Measurements from ENCODE around the gene SRSF7. TPM values are rescaled to one million over a fixed set of nuclear protein-coding genes. Genes with fewer than 3 reads are reported as not detected.
"Not testable (repeated sequence)": the region's sequence is repeated elsewhere in the genome, so short reads cannot be mapped to it uniquely, and the experiment has no call there.

SRSF7 gene
- total RNA-seq, 1 donor from 2014 or later = 112 TPM

- Histone ChIP-seq H3K9me3 (no peaks in the 10 kb centered on the region), H3K4me3 (no peak overlapping the region), H3K27ac (no peak overlapping the region), H3K36me3 (no peaks in the 10 kb centered on the region), H3K4me1 (no peaks in the 10 kb centered on the region), H3K27me3 (no peaks in the 10 kb centered on the region)
- TF ChIP-seq CTCF (IDR thresholded peaks at IDR 0.05) = no peak
- DNase-seq (no peak), ATAC-seq (no peak)
- intact Hi-C loops (cut with DNase I) = no loop called here
These were observed 20.5 kb upstream of the SRSF7 start for GRCh38 chr2:38771632-38772031.

GRCh38 chr2:38765551-38765950 lies 14.4 kb upstream of the SRSF7 start:
- Histone ChIP-seq H3K27ac (no peak overlapping the region), H3K4me1 (no peaks in the 10 kb centered on the region), H3K36me3 (no peaks in the 10 kb centered on the region), H3K27me3 (no peaks in the 10 kb centered on the region), H3K4me3 (no peak overlapping the region), H3K9me3 (no peaks in the 10 kb centered on the region)
- intact Hi-C loops (cut with DNase I) = no loop called here
- ATAC-seq (no peak), DNase-seq (no peak)
- no peak for TF ChIP-seq CTCF (IDR thresholded peaks at IDR 0.05)

- TF ChIP-seq CTCF (IDR thresholded peaks at IDR 0.05) = no peak
- DNase-seq (no peak), ATAC-seq (no peak)
- H3K36me3 ChIP-seq = no peaks in the 10 kb centered on the region
- intact Hi-C loops (cut with DNase I) = no loop called here
- no peaks in the 10 kb centered on the region for H3K9me3 ChIP-seq
- no peak overlapping the region for H3K27ac ChIP-seq
- no peaks in the 10 kb centered on the region for H3K27me3 ChIP-seq
- H3K4me1 ChIP-seq = no peaks in the 10 kb centered on the region
- no peak overlapping the region for H3K4me3 ChIP-seq
These were observed 14.0 kb upstream of the SRSF7 start for GRCh38 chr2:38765149-38765548.

GRCh38 chr2:38763728-38764127 lies 12.6 kb upstream of the SRSF7 start:
- no peaks in the 10 kb centered on the region for H3K36me3 ChIP-seq
- no peak for TF ChIP-seq CTCF (IDR thresholded peaks at IDR 0.05)

GRCh38 chr2:38763228-38763627 lies 12.1 kb upstream of the SRSF7 start:
- no peak overlapping the region for H3K27ac ChIP-seq
- H3K4me1 ChIP-seq = no peaks in the 10 kb centered on the region
- no peaks in the 10 kb centered on the region for H3K27me3 ChIP-seq
- intact Hi-C loops (cut with DNase I) = no loop called here
- ATAC-seq (no peak), DNase-seq (no peak)
- no peak overlapping the region for H3K4me3 ChIP-seq
- no peaks in the 10 kb centered on the region for H3K9me3 ChIP-seq
- no peak for TF ChIP-seq CTCF (IDR thresholded peaks at IDR 0.05)
- H3K36me3 ChIP-seq = no peaks in the 10 kb centered on the region

More at GRCh38 chr2:38763728-38764127, 12.6 kb upstream of the SRSF7 start:
- Histone ChIP-seq H3K4me1 (no peaks in the 10 kb centered on the region), H3K4me3 (no peak overlapping the region), H3K9me3 (no peaks in the 10 kb centered on the region), H3K27ac (no peak overlapping the region), H3K27me3 (no peaks in the 10 kb centered on the region)
- DNase-seq = no peak
- intact Hi-C loops (cut with DNase I) = no loop called here
- ATAC-seq = no peak

- H3K27ac ChIP-seq; intact Hi-C loops (cut with DNase I); H3K9me3 ChIP-seq; DNase-seq; H3K27me3 ChIP-seq; H3K4me3 ChIP-seq; ATAC-seq; H3K36me3 ChIP-seq; H3K4me1 ChIP-seq: not testable (repeated sequence)
These were observed 4.7 kb upstream of the SRSF7 start for GRCh38 chr2:38755891-38756290.

All from upper lobe of right lung (tissue), 1 donor.